OCI-LY7 (cell line): Measurements from ENCODE around the gene TGM3. TPM values are rescaled to one million over a fixed set of nuclear protein-coding genes. Genes with fewer than 3 reads are reported as not detected.
A peak's percentile ranks its signal among the peaks of the same experiment; 100 is the strongest.

Experiments used
- Bru-seq: library from RNA; stranded (reverse); fragments of 400-500 nt; gene quantifications from one replicate; lab custom pipeline; 2021; lab: Mats Ljungman, UMichigan
- BruChase-seq, 2 experiments: library from RNA; stranded (reverse); fragments of 400-500 nt; gene quantifications; one replicate each; lab custom pipeline; 2021; lab: Mats Ljungman, UMichigan
- BruUV-seq: library from RNA; stranded (reverse); fragments of 400-500 nt; replicated peaks from 2 replicates; lab custom pipeline; 2021; lab: Mats Ljungman, UMichigan
- CTCF ChIA-PET: fragments of 300-600 bp; sonication (Branson Sonifier 250); formaldehyde crosslinking; loops from one replicate; lab custom pipeline; 2022; ENCODE audit warnings: antibody characterized with exemption; ENCODE audit not compliant: unreplicated experiment; lab: Charles Lee
- POLR2A ChIA-PET: fragments of 300-600 bp; sonication (Branson Sonifier 250); formaldehyde crosslinking; loops from one replicate; lab custom pipeline; 2022; ENCODE audit warnings: antibody characterized with exemption; lab: Charles Lee
- DNase-seq: peaks from one replicate; pipeline ENCODE4 v3.0.0-alpha.2; 2015; ENCODE audit warnings: low spot score
- H2AFZ ChIP-seq: fragments of 200-600 bp; sonication (generic), shearing (Covaris generic); 2 replicates; pipeline ENCODE4 v1.6.1; 2014; ENCODE audit warnings: mild to moderate bottlenecking, antibody characterized with exemption, low read length, moderate library complexity
- H3K27ac ChIP-seq: fragments of 200-600 bp; sonication (generic); 2 replicates; pipeline ENCODE4 v1.5.1; 2014; ENCODE audit warnings: mixed run types, low read depth, mild to moderate bottlenecking, moderate library complexity, low read length, inconsistent platforms; ENCODE audit not compliant: poor library complexity, severe bottlenecking
- H3K36me3 ChIP-seq: fragments of 200-600 bp; sonication (generic); 2 replicates; pipeline ENCODE4 v1.6.1; 2014; ENCODE audit warnings: mild to moderate bottlenecking, antibody characterized with exemption, low read length, moderate library complexity, mixed read lengths; ENCODE audit not compliant: insufficient read depth
- H3K4me1 ChIP-seq: fragments of 200-600 bp; sonication (generic); 2 replicates; pipeline ENCODE4 v1.5.1; 2014; ENCODE audit warnings: mild to moderate bottlenecking, low read length; ENCODE audit not compliant: insufficient read depth, poor library complexity, severe bottlenecking
- H3K4me2 ChIP-seq: fragments of 200-600 bp; sonication (generic); 2 replicates; pipeline ENCODE4 v1.6.1; 2014; ENCODE audit warnings: mild to moderate bottlenecking, low read length
- H3K4me3 ChIP-seq: fragments of 200-600 bp; sonication (generic); 2 replicates; pipeline ENCODE4 v1.5.1; 2014; ENCODE audit warnings: mild to moderate bottlenecking, low read depth, low read length; ENCODE audit not compliant: poor library complexity, severe bottlenecking
- H3K79me2 ChIP-seq: fragments of 200-600 bp; sonication (generic); 2 replicates; pipeline ENCODE4 v1.6.1; 2016; ENCODE audit warnings: low read depth, mild to moderate bottlenecking, low read length, moderate library complexity, mixed read lengths; ENCODE audit not compliant: insufficient read depth
- H3K9me2 ChIP-seq: fragments of 200-600 bp; sonication (generic); 2 replicates; pipeline ENCODE4 v1.6.1; 2016; ENCODE audit warnings: mild to moderate bottlenecking, low read length, mixed read lengths; ENCODE audit not compliant: insufficient read depth
- H3K9me3 ChIP-seq: fragments of 200-600 bp; sonication (generic); 2 replicates; pipeline ENCODE4 v1.6.1; 2014; ENCODE audit warnings: mild to moderate bottlenecking, mixed run types, low read length, mixed read lengths
- H4K20me1 ChIP-seq: fragments of 200-600 bp; sonication (generic); 2 replicates; pipeline ENCODE4 v1.6.1; 2014; ENCODE audit warnings: mild to moderate bottlenecking, antibody characterized with exemption, low read length, moderate library complexity, mixed read lengths; ENCODE audit not compliant: insufficient read depth
- CTCF ChIP-seq: fragments of 200-600 bp; sonication (generic); conservative IDR thresholded peaks from 2 replicates; pipeline ENCODE4 v1.5.1; 2014; ENCODE audit warnings: mild to moderate bottlenecking, antibody characterized with exemption, low read length, moderate library complexity, mixed read lengths
- EZH2phosphoT487 ChIP-seq: fragments of 200-600 bp; sonication (generic); IDR thresholded peaks from 2 replicates; pipeline ENCODE4 v1.6.1; 2018; ENCODE audit warnings: low read depth, borderline replicate concordance, mild to moderate bottlenecking, mixed run types, antibody characterized with exemption, low read length, moderate library complexity, mixed read lengths
- intact Hi-C: fragments of 100-400 bp; cut with micrococcal nuclease; formaldehyde crosslinking; loops from one replicate; pipeline ENCODE4 v1.10.0; 2022; ENCODE audit not compliant: unreplicated experiment
- long read RNA-seq: library from polyadenylated mRNA; stranded (forward); transcript quantifications from one replicate; pipeline ENCODE4 v2.0.0, GENCODE V29; 2022
- total RNA-seq, 2 experiments: library from RNA; depleted of rRNA in 1 of 2; stranded (reverse); fragments of >200 nt in 1 of 2; shearing (Covaris generic) in 1 of 2; gene quantifications; 2 replicates each; pipeline ENCODE4 v1.2.3, GENCODE V29; 2014 to 2022

Gene TGM3
- total RNA-seq (2014; rRNA removed; shearing (Covaris generic)) = not detected in 2 replicates
- not detected in 2 replicates for total RNA-seq (2022)
- Bru-seq, nascent RNA = percentile 6 among the genes with signal in this experiment
- BruChase-seq, experiment 1, labeled RNA remaining after a 6-hour chase = not detected
- BruChase-seq, experiment 2, labeled RNA remaining after a 2-hour chase = not detected
- long read RNA-seq = 0 reads

- DNase-seq = no peak
- Histone ChIP-seq H3K9me3 (no peaks in the 10 kb centered on the region), H3K27ac (no peak within 1 kb of the TSS), H3K4me1 (peaks cover 5% of the 10 kb centered on the region), H3K4me3 (no peak within 1 kb of the TSS), H3K9me2 (no peaks in the 10 kb centered on the region), H4K20me1 (no peaks in the 10 kb centered on the region), H3K79me2 (no peaks in the 10 kb centered on the region), H3K36me3 (no peaks in the 10 kb centered on the region), H2AFZ (no peak within 1 kb of the TSS), H3K4me2 (no peak within 1 kb of the TSS)
- POLR2A ChIA-PET = no interaction called here
- intact Hi-C loops = no loop called here
- TF ChIP-seq EZH2phosphoT487 (no peak), CTCF (no peak)
- BruUV-seq = no TSS peak
- CTCF ChIA-PET = no interaction called here
Measured at GRCh38 chr20:2295886-2296515, at the start of gene TGM3. Gene TGM3 (plus strand): TSS chr20:2296001. CDS start chr20:2296064, 63 bp downstream.

- Histone ChIP-seq H3K4me1 (no peaks in the 10 kb centered on the region), H3K36me3 (no peaks in the 10 kb centered on the region), H3K9me2 (no peaks in the 10 kb centered on the region), H4K20me1 (no peaks in the 10 kb centered on the region), H3K9me3 (no peaks in the 10 kb centered on the region), H3K4me3 (no peak overlapping the region), H3K79me2 (no peaks in the 10 kb centered on the region), H3K27ac (no peak overlapping the region), H3K4me2 (no peak overlapping the region), H2AFZ (no peak overlapping the region)
- POLR2A ChIA-PET = no interaction called here
- no peak for TF ChIP-seq CTCF
- no peak for TF ChIP-seq EZH2phosphoT487
- no peak for DNase-seq
- CTCF ChIA-PET = no interaction called here
- BruUV-seq = no TSS peak
- intact Hi-C loops = loop anchor here (10.0 kb wide), 1 partner anchor 99 kb away; no protein-coding TSS in a partner anchor
Measured at GRCh38 chr20:2246069-2246491, 49.7 kb upstream of the TGM3 start.

GRCh38 chr20:2248837-2249236, 47.0 kb upstream of the TGM3 start:
- no peak for TF ChIP-seq EZH2phosphoT487
- no peak for TF ChIP-seq CTCF
- Histone ChIP-seq H3K9me2 (no peaks in the 10 kb centered on the region), H3K27ac (no peak overlapping the region), H3K79me2 (no peaks in the 10 kb centered on the region), H4K20me1 (no peaks in the 10 kb centered on the region), H3K4me1 (no peaks in the 10 kb centered on the region), H3K36me3 (no peaks in the 10 kb centered on the region), H3K4me3 (no peak overlapping the region), H3K4me2 (no peak overlapping the region), H3K9me3 (no peaks in the 10 kb centered on the region), H2AFZ (no peak overlapping the region)
- BruUV-seq = no TSS peak
- DNase-seq = no peak
- ChIA-PET POLR2A (interaction anchor here (0.7 to 0.8 kb wide), 2 partner anchors 13 to 52 kb away, joined by 3 read pairs; no protein-coding TSS in a partner anchor), CTCF (interaction anchor here (0.6 kb wide), 1 partner anchor 51 kb away, joined by 3 read pairs; no protein-coding TSS in a partner anchor)
- intact Hi-C loops = loop anchor here (10.0 kb wide), 1 partner anchor 96 kb away; no protein-coding TSS in a partner anchor
